Superior temporal gyrus (tissue), 1 donor: ENCODE data around the gene STAU1.
"Not testable (repeated sequence)": the region's sequence is repeated elsewhere in the genome, so short reads cannot be mapped to it uniquely, and the experiment has no call there.

Experiments
- DNase-seq: peaks from one replicate; pipeline ENCODE4 v3.0.0-alpha.2; 2016; ENCODE audit errors: extremely low spot score

STAU1 gene, protein sequence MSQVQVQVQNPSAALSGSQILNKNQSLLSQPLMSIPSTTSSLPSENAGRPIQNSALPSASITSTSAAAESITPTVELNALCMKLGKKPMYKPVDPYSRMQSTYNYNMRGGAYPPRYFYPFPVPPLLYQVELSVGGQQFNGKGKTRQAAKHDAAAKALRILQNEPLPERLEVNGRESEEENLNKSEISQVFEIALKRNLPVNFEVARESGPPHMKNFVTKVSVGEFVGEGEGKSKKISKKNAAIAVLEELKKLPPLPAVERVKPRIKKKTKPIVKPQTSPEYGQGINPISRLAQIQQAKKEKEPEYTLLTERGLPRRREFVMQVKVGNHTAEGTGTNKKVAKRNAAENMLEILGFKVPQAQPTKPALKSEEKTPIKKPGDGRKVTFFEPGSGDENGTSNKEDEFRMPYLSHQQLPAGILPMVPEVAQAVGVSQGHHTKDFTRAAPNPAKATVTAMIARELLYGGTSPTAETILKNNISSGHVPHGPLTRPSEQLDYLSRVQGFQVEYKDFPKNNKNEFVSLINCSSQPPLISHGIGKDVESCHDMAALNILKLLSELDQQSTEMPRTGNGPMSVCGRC

DNA sequence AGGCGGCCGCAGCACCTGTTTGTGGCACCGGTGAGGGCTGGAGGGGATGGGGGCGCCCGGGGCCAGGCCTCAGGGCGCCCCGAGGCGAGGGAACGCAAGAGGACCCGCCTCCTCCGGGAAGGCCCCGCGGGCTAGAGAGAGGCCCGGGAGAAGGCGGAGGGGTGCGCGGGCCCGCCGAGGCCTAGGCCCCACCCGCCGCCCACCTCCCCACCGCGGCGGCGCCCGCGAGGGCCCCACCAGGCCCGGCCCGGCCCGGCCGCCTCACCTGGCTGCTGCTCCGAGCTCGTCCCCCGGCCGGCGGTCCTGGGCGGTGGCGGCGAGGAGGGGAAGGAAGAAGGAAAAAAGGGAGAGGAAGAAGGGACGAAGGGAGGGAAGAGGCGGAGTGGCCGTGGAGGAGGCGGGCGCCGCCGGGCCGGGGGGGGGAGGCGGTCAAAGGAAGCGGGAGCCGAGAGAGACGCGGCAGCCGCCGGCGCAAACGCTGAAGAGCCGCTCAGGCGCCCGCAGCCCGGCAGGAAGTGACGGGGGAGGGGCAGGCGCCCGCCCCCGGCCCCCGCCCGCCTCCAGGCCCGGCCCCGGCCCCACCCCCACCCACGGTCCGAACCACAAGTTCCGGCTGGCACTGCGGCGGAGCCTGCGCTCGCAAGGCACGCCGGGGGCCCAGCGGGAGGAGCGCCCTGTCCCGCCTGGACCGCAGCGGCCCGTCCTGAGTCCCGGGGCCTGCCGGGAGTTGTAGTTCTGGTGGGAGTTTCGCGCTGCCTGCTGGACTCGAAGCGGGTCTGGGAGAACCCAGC lies at the start of gene STAU1:
Gene STAU1, minus strand, starts transcription at position 484 of the 791 bp plus-strand sequence. CDS start 22,133 bp downstream, outside the sequence.
- DNase-seq = peak; percentile 95

DNA sequence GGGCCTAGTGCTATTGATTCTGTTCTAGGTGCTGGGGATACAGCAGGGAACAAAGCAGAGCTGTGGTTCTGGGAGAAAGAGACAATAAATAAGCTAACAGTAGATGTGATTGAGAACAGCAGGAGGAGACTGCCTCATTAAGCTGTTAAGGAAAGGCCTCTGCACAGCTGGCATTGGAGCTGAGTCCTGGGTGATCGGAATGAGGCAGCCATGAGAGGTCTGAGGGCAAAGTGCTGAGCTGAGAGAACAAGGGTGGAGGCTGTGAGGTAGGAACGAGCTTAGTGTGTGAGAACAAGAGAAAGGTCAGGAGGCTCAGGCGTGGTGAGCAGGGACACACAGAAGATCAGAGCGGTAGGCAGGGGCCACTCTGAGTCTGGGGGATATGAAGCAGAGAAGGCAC lies 49.4 kb upstream of the STAU1 start:
- DNase-seq = no peak

DNA sequence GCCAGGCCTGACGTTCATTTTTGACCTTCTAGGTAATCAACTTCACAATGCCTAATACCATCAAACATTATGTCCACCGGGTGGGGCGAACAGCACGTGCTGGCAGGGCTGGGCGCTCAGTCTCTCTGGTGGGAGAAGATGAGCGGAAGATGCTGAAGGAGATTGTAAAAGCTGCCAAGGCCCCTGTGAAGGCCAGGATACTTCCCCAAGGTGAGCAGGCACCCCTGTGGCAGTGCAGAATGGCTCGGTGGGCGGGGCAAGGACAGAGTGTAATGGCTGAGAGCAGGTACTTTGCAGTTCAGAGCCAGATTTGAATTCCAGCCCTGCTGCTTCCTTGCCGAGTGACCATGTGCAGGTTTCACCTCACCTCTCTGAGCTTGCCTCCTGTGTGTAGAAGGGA lies 48.2 kb upstream of the STAU1 start:
- DNase-seq = no peak

DNA sequence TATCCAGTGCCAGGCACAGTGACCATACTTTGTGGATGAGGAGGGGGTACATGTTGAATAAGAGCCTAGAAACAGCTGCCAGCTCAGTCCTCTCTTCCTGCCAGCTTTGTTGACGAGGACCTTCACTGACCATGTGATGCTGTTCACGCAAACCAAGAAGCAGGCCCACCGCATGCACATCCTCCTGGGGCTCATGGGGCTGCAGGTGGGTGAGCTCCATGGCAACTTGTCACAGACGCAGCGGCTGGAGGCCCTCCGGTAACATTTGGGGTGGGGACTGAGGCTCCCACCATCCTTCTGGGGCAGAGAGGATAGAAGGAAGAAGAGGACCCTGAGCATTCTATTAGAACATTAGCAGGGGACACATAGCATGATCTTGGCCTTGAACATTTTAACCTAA lies 46.7 kb upstream of the STAU1 start:
- DNase-seq = no peak

DNA sequence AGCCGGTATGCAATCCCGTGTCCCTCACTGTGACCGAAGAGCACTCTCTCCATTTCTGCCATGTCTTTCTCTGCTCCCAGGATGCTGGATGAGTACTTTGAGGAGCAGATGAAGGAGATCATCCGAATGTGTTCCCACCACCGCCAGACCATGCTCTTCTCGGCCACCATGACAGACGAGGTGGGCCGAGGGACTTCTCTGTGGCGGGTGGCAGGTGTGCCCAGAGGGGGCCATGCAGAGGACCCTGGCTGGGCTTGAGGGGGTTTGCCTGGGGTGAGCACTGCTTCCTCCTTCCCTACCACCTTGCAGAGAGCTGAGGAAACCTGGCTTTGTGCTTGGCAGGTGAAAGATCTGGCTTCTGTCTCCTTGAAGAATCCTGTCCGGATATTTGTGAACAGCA lies 45.1 kb upstream of the STAU1 start:
- no peak for DNase-seq

DNA sequence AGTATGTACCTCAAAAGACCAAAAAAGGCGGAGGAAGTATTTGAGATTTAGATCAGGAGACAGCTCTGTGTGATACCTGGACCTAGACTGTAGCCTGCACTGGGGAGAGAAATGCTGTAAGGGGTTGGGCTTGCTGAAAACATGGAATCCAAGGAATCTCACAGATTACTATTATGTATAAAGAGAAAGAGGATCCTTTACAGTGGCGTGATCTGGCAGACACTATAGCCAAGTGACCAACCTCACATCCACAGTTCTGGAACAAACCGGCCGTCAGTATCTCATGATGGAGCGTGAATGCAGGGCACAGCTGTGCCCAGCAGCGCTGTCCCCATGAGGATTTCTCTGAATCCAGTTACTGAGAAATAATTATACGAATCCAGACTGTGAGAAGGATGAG lies 43.3 kb upstream of the STAU1 start:
- no peak for DNase-seq

DNA sequence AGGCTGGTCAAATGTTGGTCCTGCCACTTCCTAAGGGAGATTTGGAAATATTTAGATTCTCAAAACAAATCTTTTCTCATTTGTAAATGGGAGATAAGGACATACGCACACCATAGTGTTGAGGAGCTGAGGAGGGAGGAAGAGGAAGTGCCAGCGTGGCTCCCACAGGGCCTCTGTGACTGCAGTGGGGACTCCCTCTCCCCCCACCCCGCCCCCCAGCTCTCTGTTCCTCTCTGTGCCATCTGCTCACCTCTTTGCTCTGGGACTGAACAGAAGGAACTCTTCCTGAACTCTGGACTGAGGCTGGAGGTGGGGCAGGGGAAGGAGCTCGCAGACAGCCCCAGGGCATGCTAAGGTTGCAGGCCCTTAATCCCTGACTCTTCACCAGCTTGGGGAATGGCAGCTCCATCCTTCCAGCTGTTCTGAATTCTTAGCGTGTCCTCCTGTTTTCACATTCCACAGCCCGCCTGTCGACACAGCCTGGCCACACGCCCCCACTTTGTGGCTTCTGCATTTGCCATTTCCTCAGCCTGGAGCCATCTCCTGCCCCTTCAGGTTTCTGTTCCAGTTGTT lies 42.5 kb upstream of the STAU1 start:
- DNase-seq = no peak

DNA sequence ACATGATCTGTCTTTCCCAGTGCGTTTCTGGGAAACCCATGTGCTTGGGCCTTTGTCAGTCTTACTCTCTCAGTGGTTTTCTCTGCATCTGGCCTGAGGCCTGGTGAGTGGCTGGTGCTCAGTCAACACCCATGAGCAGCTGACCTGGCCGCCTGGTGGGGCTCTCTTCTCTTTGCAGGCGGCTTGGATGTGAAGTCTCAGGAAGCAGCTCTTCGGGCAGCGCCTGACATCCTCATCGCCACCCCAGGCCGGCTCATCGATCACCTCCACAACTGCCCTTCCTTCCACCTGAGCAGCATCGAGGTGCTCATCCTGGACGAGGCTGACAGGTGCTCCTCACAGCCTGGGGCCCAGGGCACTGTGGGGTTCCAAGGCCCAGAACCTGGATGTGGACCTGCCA lies 41.9 kb upstream of the STAU1 start:
- DNase-seq = no peak

DNA sequence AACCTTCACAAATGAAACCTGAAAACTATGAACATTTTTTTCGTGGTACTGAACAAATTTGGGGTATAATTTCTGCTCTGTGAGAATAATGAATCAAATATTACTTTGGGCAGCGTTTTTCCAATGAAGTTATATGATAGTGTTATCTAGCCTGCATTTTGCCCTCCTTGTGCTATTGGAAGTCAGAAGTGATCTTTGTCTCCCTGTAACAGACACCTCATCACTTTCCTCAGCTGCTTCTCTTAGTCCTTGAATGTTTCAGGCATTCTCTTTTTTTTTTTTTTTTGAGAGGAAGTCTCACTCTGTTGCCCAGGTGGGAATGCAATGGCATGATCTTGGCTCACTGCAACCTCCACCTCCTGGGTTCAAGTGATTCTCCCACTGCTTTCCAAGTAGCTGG lies 41.2 kb upstream of the STAU1 start:
- DNase-seq = no peak

DNA sequence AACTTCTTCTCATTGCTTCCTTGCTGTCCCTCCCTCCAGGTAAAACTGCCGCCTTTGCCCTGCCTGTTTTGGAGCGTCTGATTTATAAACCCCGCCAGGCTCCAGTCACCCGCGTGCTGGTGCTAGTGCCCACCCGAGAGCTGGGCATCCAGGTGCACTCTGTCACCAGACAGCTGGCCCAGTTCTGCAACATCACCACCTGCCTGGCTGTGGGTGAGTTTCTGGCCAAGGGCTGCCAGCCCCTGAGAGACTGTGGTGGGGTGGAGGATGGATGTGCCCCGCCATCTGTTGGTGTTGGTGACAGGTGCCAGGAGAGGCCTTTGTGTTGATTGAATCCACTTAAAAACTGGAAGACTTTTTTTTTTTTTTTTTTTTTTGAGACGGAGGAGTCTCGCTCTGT lies 40.5 kb upstream of the STAU1 start:
- DNase-seq = no peak

DNA sequence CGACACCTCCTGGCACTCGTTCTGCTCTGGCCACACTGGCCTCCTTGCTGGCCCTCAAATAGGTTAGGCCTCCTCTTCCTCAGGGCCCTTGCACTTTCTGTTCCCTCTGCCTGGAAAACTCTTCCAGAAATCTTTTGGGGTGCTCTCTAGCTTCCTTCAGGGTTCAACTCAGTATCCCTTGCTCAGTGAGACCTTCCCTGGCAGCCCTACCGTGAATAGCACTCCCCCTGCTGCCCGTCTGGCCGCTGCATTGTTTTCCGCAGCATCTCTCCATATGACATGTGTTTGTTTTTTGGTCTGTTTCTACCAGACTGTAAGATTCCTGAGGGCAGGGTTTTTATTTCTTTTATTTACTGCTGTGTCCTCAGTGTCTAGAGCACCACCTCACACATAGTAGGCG lies 37.8 kb upstream of the STAU1 start:
- no peak for DNase-seq

DNA sequence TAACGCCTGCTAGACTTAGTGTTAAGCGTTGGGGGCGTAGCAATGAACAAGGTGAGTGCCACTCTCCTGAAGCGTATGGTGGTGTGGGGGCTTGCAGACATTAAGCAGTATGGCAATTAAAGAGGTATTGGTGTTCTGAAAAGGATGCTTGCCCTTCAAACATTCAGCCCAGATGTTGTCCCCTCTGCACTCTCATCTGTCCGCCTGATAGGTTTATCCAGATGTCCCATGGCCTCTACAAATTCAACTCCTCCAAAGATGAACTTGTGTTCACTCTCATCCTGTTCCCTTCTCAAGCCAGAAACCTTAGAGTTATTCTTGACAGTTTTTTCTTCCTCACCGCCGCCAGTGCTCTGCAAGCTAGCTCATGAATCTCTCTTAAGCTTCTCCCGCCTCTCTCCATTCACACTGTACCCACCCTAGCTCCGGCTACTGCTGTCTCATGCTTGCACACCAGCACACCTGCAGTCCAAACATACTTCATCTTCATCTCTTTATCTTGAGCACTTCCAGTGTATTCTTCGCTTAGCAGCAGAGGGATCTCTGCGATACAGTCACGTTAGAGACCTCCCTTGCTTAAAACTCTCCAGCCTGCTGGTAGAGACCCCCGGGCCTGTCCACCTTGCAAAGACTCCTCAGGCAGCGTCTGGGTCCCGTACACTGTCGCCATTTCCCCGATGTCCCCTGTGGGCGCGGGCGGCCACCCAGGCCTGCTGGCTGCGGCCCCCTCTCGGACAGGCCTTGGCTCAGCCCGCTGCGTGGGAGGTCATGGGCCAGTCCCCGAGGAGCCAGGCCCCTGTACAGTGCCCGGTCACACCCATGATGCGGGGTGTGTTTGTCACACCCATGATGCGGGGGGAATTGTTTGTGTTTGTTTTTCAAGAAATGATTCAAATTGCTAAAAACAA lies 32.0 kb upstream of the STAU1 start:
- DNase-seq = no peak

DNA sequence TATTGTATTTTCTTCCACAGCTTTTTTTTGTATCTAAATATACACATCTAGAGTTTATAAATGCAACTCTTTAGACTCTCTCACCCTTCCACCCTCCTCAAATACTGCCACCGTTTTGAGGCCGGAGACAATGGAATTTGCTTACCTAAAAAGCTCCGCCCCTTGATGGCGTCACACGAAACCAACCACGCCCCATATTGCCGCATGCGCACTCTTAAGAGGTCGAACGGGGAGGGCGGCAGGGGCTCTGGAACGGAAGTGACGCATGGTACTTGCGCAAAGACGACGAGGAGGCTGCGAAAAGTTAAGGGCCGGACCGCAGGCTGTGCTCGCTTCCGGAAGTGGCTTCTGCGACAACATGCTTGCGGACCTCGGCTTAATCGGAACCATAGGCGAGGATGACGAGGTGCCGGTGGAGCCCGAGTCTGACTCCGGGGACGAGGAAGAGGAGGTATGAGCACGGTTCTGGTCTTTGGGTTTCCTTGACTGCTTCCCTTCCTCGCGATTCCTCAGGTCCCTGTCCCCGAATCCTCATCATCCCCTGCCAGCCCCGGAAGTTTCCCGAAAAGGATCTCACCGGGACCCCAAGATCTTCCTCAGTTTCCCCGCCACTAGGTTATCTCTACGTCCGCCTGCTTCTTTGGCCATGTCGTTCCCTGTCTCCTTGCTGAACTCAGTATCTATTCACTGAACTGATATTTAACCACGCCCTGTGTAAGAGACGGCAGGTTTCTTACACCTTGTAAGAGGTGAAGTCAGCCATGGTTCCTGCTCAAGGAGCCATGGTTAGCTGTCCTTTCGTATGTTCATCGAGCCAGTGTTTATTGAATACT lies 31.2 kb upstream of the STAU1 start, which contains the start of gene DDX27:
Gene DDX27, plus strand, starts transcription at position 326 of the 833 bp plus-strand sequence. Its CDS starts 33 bp downstream, at position 359.
- DNase-seq = peak; percentile 100

DNA sequence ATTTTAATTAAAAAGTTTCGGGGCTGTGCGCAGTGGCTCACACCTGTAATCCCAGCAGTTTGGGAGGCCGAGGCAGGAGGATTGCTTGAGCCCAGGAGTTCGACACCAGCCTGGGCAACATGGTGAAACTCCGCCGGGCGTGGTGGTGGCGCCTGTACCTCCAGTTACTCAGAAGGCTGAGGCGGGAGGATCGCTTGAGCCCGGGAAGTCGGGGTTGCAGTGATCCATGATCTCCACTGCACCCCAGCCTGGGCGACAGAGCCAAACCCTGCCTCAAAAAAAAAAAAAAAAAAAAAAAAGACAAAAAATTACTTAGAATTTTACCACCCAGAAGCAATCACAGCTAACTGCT lies 30.6 kb upstream of the STAU1 start:
- DNase-seq = not testable (repeated sequence)

DNA sequence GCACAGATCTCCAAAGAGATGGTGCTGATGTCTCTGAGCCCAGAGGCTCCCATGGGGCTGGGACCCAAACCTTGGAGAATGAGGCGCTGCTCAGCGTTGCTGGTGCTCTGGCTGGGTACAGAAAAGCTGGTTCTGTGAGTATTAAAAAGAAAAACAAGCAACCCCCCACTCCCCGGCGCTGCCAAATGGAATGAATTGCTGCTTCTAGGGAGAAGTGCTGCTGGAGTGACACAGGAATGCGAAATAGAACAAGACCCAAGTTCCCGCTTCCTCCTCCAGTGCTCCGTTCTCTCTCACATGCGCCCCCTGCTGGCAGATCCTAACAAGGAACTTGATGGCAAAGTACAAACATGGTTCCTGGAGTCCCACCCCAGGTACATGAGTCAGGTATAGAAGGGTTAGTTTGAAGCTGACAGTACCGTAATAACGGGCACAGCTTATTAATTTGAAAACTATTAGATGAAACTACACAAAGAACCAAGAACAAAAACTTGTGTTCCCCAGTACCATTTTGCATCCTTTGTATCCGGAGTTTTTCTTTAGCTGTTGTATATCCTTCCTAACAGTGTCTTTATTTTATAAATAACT lies 29.0 kb upstream of the STAU1 start:
- DNase-seq = peak; percentile 98

DNA sequence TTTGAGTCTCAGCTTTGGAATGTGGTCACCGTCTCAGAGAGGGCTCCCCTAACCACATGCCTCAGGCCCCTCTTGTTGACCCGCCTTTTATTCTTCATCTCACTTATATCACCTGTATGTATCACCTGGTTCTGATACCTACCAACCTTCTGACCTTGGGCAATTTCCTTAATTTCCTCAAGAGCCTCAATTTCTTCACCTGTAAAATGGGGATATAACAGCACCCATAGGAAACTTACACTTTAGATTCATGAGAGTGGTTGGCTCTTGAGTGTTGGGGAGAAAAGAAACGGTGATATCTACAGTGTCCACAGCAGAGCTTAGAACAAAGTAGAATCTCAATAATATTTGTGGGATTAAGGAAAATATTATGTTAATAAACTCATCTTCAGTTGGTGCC lies 27.1 kb upstream of the STAU1 start:
- no peak for DNase-seq

DNA sequence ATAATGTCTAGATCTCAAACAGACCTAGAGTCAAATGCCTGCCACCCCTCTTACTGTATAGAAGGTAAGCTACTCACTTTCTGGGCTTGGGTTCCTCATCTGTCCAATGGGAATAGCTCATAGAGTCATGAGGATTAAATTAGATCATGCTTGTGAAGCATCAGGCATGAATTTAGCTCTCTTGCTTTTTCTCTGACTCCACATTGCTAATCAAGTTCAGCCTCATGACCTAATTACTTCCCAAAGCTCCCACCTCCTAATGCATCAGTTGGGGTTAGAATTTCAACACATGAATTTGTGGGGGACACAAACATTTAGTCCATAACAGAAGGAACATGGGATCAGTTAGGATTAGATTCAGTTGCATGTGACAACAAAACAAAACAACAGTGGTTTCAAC lies 26.4 kb upstream of the STAU1 start:
- no peak for DNase-seq

DNA sequence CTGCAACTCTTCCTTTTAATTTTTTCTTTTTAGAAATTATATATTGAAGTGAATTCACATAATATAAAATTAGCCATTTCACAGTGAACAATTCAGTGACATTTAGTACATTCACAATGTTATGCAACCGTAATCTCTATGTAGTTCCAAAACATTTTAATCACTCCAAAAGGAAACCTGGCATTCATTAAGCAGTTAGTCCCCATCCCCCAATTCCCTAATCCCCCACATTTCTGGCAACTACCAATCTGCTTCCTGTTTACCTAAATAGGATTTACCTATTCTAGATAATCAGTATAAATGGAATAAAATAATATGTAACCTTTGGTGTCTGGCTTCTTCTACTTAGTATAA lies 22.6 kb upstream of the STAU1 start:
- DNase-seq = no peak

DNA sequence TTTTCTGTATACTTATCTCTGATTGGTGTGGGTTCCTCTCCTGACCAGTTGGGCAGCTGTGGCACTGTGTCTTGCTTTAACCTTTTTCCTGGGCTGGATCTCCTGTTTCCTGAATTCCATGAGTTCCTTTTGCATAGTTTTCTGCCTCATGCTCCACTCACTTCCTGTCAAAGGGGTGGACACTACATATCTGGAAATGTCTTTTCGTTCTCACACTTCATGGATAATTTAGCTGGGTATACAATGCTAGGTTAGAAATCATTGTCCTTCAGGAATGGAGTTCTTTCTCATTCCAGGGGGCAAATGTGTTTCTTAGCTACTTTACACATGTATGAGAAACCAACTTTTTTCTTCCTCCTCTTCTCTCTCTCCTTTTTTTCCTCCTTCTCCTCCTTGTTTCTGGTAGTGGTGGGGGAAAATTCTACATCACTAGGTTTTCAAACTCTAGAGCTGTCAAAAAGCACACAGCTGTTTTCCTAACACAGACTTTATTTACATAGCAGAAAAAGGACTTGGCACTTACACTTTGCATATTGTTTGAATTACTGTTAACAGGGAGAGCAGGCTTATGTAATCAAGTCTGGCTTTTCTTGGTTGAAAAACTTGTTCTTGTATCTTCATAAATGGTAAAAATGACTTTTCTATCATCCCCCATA lies 22.1 kb upstream of the STAU1 start:
- peak; percentile 18 for DNase-seq

DNA sequence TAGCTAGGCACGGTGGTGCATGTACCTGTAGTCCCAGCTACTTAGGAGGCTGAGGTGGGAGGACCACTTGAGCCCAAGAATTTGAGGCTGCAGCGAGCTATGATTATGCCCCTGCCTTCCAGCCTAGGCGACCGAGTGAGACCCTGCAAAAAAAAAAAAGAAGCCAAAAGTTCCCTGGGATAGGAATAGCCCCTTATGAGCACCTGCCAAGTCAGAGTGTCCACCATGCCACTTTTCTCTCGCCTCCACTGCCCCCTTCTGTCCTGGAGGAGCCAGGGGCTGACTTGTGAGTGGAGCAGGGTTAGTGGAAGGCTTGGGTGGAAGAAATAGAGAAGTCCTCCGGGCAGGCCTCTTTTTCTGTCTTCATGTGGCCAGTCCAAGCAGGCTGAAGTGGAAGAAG lies 18.9 kb upstream of the STAU1 start:
- DNase-seq = no peak
